HepG2 (cell line): ENCODE measurements around the gene NTM. TPM values are rescaled to one million over a fixed set of nuclear protein-coding genes. Genes with fewer than 3 reads are reported as not detected.

Experiments
- ELK4 ChIP-seq: sonication (generic); formaldehyde crosslinking; IDR thresholded peaks from 2 replicates; pipeline ENCODE4 v1.9.0; 2021; ENCODE audit warnings: missing genetic modification reagents, borderline replicate concordance
- FIP1L1 ChIP-seq: fragments of 200-400 bp; formaldehyde crosslinking; IDR thresholded peaks from 2 replicates; pipeline ENCODE4 v1.6.1; 2018; ENCODE audit warnings: low read depth, mild to moderate bottlenecking, low read length, moderate library complexity, borderline replicate concordance; ENCODE audit not compliant: insufficient read depth
- SAP130 ChIP-seq: IDR thresholded peaks from 2 replicates; pipeline ENCODE4 v1.6.1; 2016; ENCODE audit warnings: low read depth
- SRY ChIP-seq: sonication (generic); formaldehyde crosslinking; IDR thresholded peaks from 2 replicates; pipeline ENCODE4 v1.8.0; 2022; ENCODE audit warnings: mild to moderate bottlenecking, missing genetic modification reagents
- TBP ChIP-seq: sonication (generic); formaldehyde crosslinking; IDR thresholded peaks from 2 replicates; pipeline ENCODE4 v1.5.0; 2020; ENCODE audit warnings: missing genetic modification reagents
- TOPORS ChIP-seq: sonication (generic); formaldehyde crosslinking; IDR thresholded peaks from 2 replicates; pipeline ENCODE4 v1.8.0; 2023; ENCODE audit warnings: mild to moderate bottlenecking, missing genetic modification reagents
- ZNF318 ChIP-seq: sonication (generic); formaldehyde crosslinking; IDR thresholded peaks from 2 replicates; pipeline ENCODE4 v1.4.0; 2020; ENCODE audit warnings: mild to moderate bottlenecking, missing genetic modification reagents
- ZNF607 ChIP-seq: sonication (generic); formaldehyde crosslinking; IDR thresholded peaks from 2 replicates; pipeline ENCODE4 v1.5.1; 2020; ENCODE audit warnings: missing genetic modification reagents, mild to moderate bottlenecking, borderline replicate concordance
- ZNF710 ChIP-seq: sonication (generic); formaldehyde crosslinking; IDR thresholded peaks from 2 replicates; pipeline ENCODE4 v1.5.0; 2020; ENCODE audit warnings: mild to moderate bottlenecking, missing genetic modification reagents, borderline replicate concordance
- ZSCAN20 ChIP-seq: sonication (generic); formaldehyde crosslinking; IDR thresholded peaks from 2 replicates; pipeline ENCODE4 v1.4.0; 2020; ENCODE audit warnings: missing genetic modification reagents, mild to moderate bottlenecking, borderline replicate concordance
- polyA plus RNA-seq, 8 experiments: library from polyadenylated mRNA; depleted of rRNA in 3 of 8; stranded (reverse) in 7 of 8; unstranded in 1 of 8; fragments of >200 nt; fragmentation: Illumina TruSeq in 4 of 8; extraction: Trizol in 4 of 8; gene quantifications; 2 replicates each; pipeline versions ENCODE4 v1.2.1 to v1.2.3, GENCODE V29; 2011 to 2016; ENCODE audit warnings: low read depth in 4 of 8, missing spikeins in 1 of 8, mixed read lengths in 1 of 8; ENCODE audit not compliant: insufficient read depth in 1 of 8
- total RNA-seq, 5 experiments: library from RNA; depleted of rRNA; stranded (reverse); fragments of >200 nt; fragmentation: Illumina TruSeq; extraction: Trizol; gene quantifications; 2 replicates each; pipeline ENCODE4 v1.2.3, GENCODE V29; 2016; ENCODE audit warnings: low read depth in 1 of 5

Gene NTM
- total and polyA plus RNA-seq, 2 of the 13 experiments (the other 11 are each of a cell fraction or from before 2014, with no cell fraction given): not detected

- TF ChIP-seq ZNF318 (CRISPR knock-in tag) (no peak), ZSCAN20 (CRISPR knock-in tag) (no peak), FIP1L1 (no peak), ZNF607 (no peak), SRY (CRISPR knock-in tag) (no peak), TOPORS (no peak), SAP130 (no peak), ZNF710 (no peak), ELK4 (CRISPR knock-in tag) (no peak), TBP (no peak)
These were observed 273.9 kb downstream of the NTM start (continued) for GRCh38 chr11:131644204-131644795.
